Measurements from ENCODE around the gene POLR2E. TPM values are rescaled to one million over a fixed set of nuclear protein-coding genes. Genes with fewer than 3 reads are reported as not detected.
A peak's percentile ranks its signal among the peaks of the same experiment; 100 is the strongest.

The POLR2E gene
- total RNA-seq, 1 donor from 2014 or later, result 137 TPM

DNA sequence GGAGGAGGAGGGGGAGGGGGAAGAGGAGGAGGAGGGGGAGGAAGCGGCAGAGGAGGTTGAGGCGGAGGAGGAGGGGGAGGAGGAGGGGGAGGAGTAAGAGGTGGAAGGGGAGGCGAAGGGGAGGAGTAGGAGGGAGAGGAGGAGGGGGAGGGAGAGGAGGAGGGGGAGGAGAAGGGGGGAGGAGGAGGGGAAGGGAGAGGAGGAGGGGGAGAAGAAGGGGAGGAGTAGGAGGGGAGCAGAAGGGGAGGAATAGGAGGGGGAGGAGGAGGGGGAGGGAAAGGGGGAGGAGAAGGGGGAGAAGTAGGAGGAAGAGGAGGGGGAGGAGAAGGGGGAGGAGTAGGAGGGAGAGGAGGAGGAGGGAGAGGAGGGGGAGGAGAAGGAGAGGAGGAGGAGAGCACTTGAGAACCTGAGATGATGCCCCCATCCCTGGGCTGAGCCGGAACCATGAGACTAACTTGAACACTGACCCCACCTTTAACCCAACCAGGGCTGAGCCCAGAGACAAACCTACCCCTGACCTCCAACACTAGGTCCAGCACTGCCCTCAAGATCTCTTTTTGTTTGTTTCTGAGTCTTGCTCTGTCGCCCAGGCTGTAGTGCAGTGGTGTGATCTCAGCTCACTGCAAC, 42.7 kb downstream of the POLR2E start:
- H3K4me1 Mint-ChIP-seq, result no peaks in the 10 kb centered on the region
- TF ChIP-seq, protein P1, sequence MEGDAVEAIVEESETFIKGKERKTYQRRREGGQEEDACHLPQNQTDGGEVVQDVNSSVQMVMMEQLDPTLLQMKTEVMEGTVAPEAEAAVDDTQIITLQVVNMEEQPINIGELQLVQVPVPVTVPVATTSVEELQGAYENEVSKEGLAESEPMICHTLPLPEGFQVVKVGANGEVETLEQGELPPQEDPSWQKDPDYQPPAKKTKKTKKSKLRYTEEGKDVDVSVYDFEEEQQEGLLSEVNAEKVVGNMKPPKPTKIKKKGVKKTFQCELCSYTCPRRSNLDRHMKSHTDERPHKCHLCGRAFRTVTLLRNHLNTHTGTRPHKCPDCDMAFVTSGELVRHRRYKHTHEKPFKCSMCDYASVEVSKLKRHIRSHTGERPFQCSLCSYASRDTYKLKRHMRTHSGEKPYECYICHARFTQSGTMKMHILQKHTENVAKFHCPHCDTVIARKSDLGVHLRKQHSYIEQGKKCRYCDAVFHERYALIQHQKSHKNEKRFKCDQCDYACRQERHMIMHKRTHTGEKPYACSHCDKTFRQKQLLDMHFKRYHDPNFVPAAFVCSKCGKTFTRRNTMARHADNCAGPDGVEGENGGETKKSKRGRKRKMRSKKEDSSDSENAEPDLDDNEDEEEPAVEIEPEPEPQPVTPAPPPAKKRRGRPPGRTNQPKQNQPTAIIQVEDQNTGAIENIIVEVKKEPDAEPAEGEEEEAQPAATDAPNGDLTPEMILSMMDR (IDR thresholded peaks at IDR 0.05; ENCODE audit: unreplicated experiment), result no peak
- H3K27me3 Mint-ChIP-seq (ENCODE audit: low read depth), result no peaks in the 10 kb centered on the region
- H3K4me3 Mint-ChIP-seq, result no peak overlapping the region
- no peak overlapping the region for H3K27ac Mint-ChIP-seq
- H3K36me3 Mint-ChIP-seq, result no peaks in the 10 kb centered on the region
- H3K9me3 Mint-ChIP-seq, result no peaks in the 10 kb centered on the region
- no peak for DNase-seq (ENCODE audit: low spot score in 2 of 2, unreplicated experiment in 2 of 2)

DNA sequence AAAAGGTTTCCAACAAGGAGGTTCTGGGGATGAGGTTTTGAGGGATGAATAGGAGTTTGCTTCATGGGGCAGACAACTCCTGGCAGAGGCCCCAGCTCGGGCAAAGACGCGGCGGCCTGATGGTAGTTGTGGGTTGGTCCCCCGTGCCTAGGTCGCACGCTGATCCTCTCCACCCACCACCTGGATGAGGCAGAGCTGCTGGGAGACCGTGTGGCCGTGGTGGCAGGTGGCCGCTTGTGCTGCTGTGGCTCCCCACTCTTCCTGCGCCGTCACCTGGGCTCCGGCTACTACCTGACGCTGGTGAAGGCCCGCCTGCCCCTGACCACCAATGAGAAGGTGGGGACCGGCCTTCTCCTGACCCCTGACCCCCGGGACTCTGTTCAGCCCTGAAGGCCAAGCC, 43.4 kb downstream of the POLR2E start:
- DNase-seq (ENCODE audit: low spot score in 2 of 2, unreplicated experiment in 2 of 2), result no peak
- peak overlapping the region; percentile 37 for H3K27ac Mint-ChIP-seq

DNA sequence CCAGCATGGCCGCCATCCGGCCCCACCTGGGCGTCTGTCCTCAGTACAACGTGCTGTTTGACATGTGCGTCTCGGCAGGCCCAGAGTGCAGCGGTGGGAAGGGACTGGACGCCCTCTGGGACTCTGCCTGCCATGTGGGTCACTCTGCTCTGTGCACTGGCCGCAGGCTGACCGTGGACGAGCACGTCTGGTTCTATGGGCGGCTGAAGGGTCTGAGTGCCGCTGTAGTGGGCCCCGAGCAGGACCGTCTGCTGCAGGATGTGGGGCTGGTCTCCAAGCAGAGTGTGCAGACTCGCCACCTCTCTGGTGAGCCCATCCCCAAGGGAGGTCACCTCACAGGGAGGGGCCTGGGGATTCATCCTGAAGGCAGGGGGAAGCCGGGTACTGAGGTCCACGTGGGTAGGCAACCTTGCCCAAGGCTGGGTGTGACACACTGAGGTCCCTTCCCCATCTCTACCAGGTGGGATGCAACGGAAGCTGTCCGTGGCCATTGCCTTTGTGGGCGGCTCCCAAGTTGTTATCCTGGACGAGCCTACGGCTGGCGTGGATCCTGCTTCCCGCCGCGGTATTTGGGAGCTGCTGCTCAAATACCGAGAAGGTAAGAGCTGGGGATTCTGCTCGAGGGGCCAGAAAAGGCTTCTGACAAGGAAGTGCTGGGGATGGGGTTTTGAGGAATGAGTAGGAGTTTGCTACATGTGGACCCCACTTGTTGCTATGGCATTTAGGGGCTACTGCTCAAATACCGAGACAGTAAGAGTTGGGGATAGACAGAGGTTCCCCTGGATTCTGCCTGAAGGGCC, 44.0 kb downstream of the POLR2E start:
- no peaks in the 10 kb centered on the region for H3K36me3 Mint-ChIP-seq
- H3K4me3 Mint-ChIP-seq, result no peak overlapping the region
- peak overlapping the region; percentile 37 for H3K27ac Mint-ChIP-seq
- H3K4me1 Mint-ChIP-seq, result no peaks in the 10 kb centered on the region
- H3K27me3 Mint-ChIP-seq (ENCODE audit: low read depth), result no peaks in the 10 kb centered on the region
- no peak for DNase-seq (ENCODE audit: low spot score in 2 of 2, unreplicated experiment in 2 of 2)
- no peaks in the 10 kb centered on the region for H3K9me3 Mint-ChIP-seq
- TF ChIP-seq, protein P1 (IDR thresholded peaks at IDR 0.05; ENCODE audit: unreplicated experiment), result no peak

More for the DNA sequence above, 43.4 kb downstream of the POLR2E start:
- TF ChIP-seq, protein P1 (IDR thresholded peaks at IDR 0.05; ENCODE audit: unreplicated experiment), result no peak
- no peaks in the 10 kb centered on the region for H3K9me3 Mint-ChIP-seq
- no peaks in the 10 kb centered on the region for H3K4me1 Mint-ChIP-seq
- H3K27me3 Mint-ChIP-seq (ENCODE audit: low read depth), result no peaks in the 10 kb centered on the region
- no peaks in the 10 kb centered on the region for H3K36me3 Mint-ChIP-seq
- H3K4me3 Mint-ChIP-seq, result no peak overlapping the region

DNA sequence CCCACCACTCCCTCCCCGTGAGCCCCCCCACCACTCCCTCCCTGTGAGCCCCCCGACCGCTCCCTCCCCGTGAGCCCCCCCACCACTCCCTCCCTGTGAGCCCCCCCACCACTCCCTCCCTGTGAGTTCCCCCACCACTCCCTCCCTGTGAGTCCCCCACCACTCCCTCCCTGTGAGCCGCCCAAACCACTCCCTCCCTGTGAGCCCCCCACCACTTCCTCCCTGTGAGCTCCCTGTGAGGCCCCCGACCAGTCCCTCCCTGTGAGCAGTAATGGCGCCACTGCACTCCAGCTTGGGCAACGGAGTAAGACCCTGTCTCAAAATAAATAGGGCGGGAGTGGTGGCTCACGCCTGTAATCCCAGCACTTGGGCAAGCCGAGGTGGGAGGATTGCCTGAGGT, 45.4 kb downstream of the POLR2E start:
- Mint-ChIP-seq H3K27me3 (ENCODE audit: low read depth) (no peaks in the 10 kb centered on the region), H3K4me3 (no peak overlapping the region), H3K36me3 (no peaks in the 10 kb centered on the region), H3K9me3 (no peaks in the 10 kb centered on the region), H3K27ac (no peak overlapping the region), H3K4me1 (no peaks in the 10 kb centered on the region)
- DNase-seq (ENCODE audit: low spot score in 2 of 2, unreplicated experiment in 2 of 2), result no peak
- TF ChIP-seq, protein P1 (IDR thresholded peaks at IDR 0.05; ENCODE audit: unreplicated experiment), result no peak

DNA sequence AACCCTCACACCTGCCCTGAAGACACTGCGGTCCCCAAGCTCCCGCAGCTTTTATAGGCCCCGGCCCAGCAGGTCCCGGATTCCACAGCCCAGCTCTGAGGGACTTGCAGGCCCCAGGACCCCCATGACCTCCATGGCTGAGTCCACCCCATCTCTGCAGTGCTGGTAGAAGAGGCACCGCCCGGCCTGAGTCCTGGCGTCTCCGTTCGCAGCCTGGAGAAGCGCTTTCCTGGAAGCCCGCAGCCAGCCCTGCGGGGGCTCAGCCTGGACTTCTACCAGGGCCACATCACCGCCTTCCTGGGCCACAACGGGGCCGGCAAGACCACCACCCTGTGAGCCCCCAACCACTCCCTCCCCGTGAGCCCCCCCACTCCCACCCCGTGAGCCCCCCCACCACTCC, 46.1 kb downstream of the POLR2E start:
- no peaks in the 10 kb centered on the region for H3K27me3 Mint-ChIP-seq (ENCODE audit: low read depth)
- no peaks in the 10 kb centered on the region for H3K4me1 Mint-ChIP-seq
- no peak overlapping the region for H3K4me3 Mint-ChIP-seq
- TF ChIP-seq, protein P1 (IDR thresholded peaks at IDR 0.05; ENCODE audit: unreplicated experiment), result no peak
- H3K36me3 Mint-ChIP-seq, result no peaks in the 10 kb centered on the region
- no peak for DNase-seq (ENCODE audit: low spot score in 2 of 2, unreplicated experiment in 2 of 2)
- no peaks in the 10 kb centered on the region for H3K9me3 Mint-ChIP-seq
- no peak overlapping the region for H3K27ac Mint-ChIP-seq

All from mesothelial cell of epicardium (in vitro differentiated cells).